ENCODE results near the gene LIN7A.
"Not testable (repeated sequence)": the region's sequence is repeated elsewhere in the genome, so short reads cannot be mapped to it uniquely, and the experiment has no call there.

The LIN7A gene

GRCh38 chr12:80917651-80918050 lies 20.1 kb downstream of the LIN7A start:
- no peak for DNase-seq

- DNase-seq, result no peak
Measured at GRCh38 chr12:80912901-80913770, 24.6 kb downstream of the LIN7A start.

GRCh38 chr12:80909370-80909769 lies 28.4 kb downstream of the LIN7A start:
- DNase-seq, result no peak

- no peak for DNase-seq
Measured at GRCh38 chr12:80902711-80903110, 35.0 kb downstream of the LIN7A start.

- no peak for DNase-seq
Measured at GRCh38 chr12:80901661-80902060, 36.1 kb downstream of the LIN7A start.

- no peak for DNase-seq
Measured at GRCh38 chr12:80895240-80895639, 42.5 kb downstream of the LIN7A start.

GRCh38 chr12:80894179-80894578 lies 43.6 kb downstream of the LIN7A start:
- DNase-seq, result no peak

GRCh38 chr12:80892597-80893445 lies 44.9 kb downstream of the LIN7A start:
- DNase-seq, result no peak

- DNase-seq, result no peak
Measured at GRCh38 chr12:80884651-80885050, 53.1 kb downstream of the LIN7A start.

GRCh38 chr12:80881106-80881505 lies 56.6 kb downstream of the LIN7A start:
- DNase-seq, result no peak

- not testable (repeated sequence) for DNase-seq
Measured at GRCh38 chr12:80878452-80878851, 59.3 kb downstream of the LIN7A start.

GRCh38 chr12:80877721-80878265 lies 59.9 kb downstream of the LIN7A start:
- peak; percentile 81 for DNase-seq

GRCh38 chr12:80872053-80872452 lies 65.7 kb downstream of the LIN7A start:
- no peak for DNase-seq

GRCh38 chr12:80869264-80869663 lies 68.5 kb downstream of the LIN7A start:
- no peak for DNase-seq

- DNase-seq, result no peak
Measured at GRCh38 chr12:80868576-80868975, 69.2 kb downstream of the LIN7A start.

GRCh38 chr12:80867941-80868340 lies 69.8 kb downstream of the LIN7A start:
- DNase-seq, result no peak

GRCh38 chr12:80864046-80864735 lies 73.5 kb downstream of the LIN7A start:
- DNase-seq, result no peak

GRCh38 chr12:80862531-80862930 lies 75.2 kb downstream of the LIN7A start:
- no peak for DNase-seq

GRCh38 chr12:80861641-80862378 lies 75.9 kb downstream of the LIN7A start:
- DNase-seq, result no peak

- no peak for DNase-seq
Measured at GRCh38 chr12:80860928-80861327, 76.8 kb downstream of the LIN7A start.

- DNase-seq, result no peak
Measured at GRCh38 chr12:80860206-80860605, 77.5 kb downstream of the LIN7A start.

GRCh38 chr12:80858356-80858755 lies 79.4 kb downstream of the LIN7A start:
- no peak for DNase-seq

Measured in NCI-H1436 treated with DMSO at 0.1 percent for 48 hours (cell line).